NCI-H1436 (cell line): ENCODE results near the gene SLC2A9.

Source experiments
- DNase-seq: peaks from one replicate; lab custom pipeline; 2025; lab: John Stamatoyannopoulos, UW

SLC2A9 gene

DNA sequence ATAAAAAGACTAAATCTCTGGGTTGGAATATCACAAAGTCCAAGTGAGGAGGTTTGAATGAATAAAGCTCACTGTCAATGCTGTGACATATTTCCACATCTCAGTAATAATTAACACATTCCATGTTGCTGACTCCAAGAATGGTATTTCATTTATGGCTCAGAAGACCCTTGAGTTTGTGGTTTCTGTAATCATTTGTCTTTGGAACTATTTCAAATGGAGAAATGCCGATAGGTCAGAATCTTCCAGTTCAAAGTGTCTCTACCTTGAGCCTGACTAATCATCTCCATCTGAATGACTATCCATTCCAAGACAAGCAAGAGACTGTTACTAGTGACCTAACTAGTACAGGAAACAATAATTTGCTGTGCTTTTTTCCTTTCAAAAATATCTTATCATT is 24.2 kb upstream of the SLC2A9 start:
- no peak for DNase-seq

- no peak for DNase-seq
These were observed 19.7 kb upstream of the SLC2A9 start for GRCh38 chr4:10041036-10041435.

DNA sequence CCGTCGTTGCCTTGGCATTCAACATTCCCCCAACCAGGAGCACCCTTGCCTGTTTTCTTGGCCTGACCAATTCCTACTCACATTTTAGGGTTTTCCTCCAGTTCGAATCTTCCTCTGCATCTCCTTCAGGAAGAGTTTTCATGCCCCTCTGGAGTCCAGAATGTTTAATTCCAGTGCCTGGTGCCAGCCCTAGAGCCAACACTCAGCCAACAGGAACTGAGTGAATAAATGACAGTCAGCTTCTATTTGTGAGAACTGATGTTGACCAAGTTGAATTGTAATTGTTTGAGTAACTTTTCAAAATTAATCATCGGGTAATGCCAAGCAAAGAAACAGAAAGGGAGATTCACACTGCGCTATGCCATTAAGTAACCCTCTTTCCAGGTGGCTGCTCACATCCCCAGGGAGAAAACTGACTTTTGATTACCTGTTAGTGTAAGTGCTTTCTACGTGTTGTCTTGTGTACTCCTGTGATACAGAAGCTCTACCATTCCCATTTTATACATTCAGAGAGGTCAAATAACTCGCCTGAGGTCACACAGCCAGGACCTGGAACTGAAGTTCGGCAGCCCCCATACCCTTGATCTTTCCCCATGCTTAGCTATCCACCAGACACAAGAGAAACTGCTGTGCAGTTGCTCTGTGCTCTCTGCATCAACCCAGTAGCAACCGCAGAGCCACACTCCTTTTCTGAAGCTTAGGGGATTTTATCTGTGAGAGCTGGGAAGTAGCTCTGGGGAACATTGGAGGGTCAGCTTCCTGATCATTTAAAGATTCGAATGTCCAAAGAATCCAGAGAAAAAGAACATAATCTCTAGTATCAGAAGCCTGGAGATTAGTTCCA is 19.0 kb upstream of the SLC2A9 start:
- no peak for DNase-seq

GRCh38 chr4:10036807-10037342 is 15.6 kb upstream of the SLC2A9 start:
- no peak for DNase-seq

DNA sequence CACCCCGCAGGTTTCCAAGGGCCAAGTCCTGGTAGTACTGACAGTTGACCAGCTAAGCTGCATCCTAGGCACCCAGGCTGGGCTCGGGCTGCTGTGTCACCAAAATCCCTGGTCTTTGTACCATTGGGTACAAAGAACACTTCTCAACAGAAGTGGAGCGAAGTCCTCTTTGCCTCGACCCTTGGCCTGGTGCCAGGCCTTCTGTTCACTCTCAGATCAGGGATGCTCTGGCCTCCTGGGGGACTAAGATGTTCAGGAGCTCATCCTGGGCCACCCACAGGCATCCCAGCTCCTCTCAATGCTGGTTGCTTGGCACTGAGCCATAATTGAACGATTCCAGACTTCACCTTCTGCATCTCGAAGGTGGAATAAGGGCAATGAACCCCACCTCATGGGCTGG is 13.8 kb upstream of the SLC2A9 start:
- DNase-seq: no peak

DNA sequence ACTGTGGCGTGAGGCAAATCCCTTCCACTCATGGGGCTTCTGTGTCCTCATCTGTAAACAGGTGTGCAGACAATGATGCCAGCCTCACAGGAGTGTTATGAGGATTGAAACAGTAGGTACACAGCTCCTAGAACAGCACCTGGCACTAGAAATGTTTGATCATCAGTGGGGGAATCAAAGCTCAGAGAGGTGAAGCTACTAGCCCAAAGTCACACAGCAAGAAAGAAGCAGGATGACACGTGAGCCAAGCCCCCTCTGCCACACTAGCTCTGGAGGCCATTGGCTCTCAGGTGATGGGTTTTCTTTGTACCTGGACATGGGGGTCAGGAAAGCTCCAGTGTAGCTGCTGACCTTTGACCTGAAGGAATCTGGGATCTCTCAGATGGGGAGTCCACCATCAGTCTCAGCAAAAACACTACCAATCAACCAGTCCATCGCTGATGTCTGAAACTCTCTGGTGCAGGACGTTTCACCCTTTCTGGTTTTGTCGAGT is 13.4 kb upstream of the SLC2A9 start:
- DNase-seq: no peak

GRCh38 chr4:10034136-10034535 is 12.8 kb upstream of the SLC2A9 start:
- no peak for DNase-seq

DNA sequence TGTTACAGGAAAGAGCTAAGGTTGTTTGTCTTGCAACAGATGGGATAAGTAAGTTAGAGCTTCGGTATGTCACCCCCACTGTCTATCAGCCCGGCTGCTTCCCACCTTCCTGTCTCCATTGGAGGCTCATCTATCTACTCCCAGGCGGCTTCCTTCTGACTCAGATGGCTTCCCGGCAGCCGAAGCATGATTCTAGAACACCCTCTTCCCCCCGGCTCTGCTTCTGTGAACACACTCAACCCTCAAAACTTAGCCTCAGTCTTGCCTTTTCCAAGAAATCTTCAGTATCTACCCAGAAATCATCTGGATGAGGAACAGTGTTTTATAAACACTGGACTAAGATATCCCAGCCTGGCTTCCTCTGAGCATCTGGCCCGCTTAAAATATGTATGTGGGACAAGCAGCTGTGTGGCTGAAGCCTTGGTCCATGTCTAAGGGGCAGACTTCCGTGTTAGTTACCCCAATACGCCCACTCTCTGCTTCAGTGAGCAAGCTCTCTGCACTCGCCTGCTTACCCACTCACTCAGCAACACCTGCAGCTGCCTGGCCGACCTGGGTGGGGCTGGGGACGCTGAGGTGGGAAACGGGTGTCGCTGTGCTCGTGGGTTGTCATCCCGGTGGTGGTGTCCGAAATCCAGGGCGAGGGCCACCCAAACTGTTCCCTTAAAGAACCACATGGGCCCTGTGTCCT is 12.0 kb upstream of the SLC2A9 start:
- DNase-seq: no peak

GRCh38 chr4:10032625-10033024 is 11.3 kb upstream of the SLC2A9 start:
- DNase-seq: no peak

DNA sequence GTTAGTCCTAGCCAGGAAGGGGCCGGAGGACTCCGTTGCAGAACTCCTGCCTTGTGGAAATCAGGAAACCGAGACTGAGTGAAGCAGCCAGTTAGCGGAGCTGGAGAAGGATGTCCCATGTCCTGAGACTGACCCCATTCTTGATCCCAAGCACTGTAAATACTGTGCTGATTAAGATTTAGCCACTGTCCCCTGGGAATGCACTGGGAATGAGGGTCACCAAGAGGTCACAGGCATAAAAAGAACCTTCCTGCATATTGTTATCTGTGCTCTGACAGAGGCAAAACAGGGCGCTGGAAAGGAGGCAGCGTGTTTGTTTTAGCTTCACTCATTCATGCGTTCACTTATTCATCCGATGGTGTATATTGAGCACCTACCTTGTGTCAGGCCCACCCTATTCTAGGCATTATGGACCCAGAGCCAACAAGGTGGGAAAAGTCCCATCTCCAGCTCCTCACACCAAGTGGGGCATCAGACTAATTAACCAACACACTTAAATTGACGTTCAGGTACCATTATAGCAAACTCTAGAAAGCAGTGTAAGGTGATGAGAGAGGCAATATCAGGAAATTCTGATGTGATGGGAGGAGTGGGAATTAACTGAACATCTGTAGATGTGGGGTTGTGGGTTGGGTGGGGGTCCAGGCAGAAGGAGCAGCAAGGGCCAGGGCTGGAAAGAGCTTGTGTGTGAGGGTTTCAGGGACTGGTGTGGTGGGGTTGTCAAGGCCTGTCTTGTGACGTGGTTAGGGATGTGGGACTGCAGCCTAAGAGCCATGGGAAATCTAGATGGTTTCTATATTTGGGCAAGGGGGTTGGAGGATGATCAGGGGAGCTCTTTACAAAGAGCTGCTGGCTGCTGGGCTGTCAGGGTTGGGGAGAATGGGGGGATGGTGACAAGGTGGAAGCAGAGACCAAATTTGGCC is 10.6 kb upstream of the SLC2A9 start:
- no peak for DNase-seq

GRCh38 chr4:10030972-10031667 is 9.8 kb upstream of the SLC2A9 start:
- DNase-seq: no peak

DNA sequence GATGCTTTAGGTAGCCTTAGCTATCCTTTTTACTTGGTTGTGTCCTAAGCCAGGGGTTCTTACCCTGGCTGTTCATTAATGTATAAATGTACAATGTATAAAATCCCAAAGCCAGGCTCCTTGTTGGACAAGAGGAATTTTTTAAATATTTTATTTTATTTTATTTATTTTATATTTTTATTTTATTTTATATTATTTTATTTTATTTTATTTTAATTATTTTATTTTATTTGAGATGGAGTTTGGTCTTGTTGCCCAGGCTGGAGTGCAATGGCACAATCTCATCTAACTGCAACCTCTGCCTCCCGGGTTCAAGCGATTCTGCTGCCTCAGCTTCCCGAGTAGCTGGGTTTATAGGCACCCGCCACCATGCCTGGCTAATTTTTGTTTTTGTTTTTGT is 8.1 kb upstream of the SLC2A9 start:
- no peak for DNase-seq

GRCh38 chr4:10028910-10029309 is 7.6 kb upstream of the SLC2A9 start:
- no peak for DNase-seq

DNA sequence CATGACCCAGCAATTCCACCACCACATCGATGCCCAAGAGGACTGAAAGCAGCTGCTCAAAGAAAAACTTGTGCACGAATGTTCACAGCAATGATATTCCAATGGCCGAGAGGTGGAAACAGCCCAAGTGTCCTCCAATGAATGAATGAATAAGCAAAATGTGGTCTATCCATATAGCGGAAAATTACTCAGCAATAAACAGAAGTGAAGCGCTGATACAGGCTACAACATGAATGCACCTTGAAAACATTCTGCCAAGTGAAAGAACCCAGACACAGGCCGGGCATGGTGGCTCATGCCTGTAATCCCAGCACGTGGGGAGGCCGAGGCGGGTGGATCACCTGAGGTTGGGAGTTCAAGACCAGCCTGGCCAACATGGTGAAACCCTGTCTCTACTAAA is 5.2 kb upstream of the SLC2A9 start:
- no peak for DNase-seq

DNA sequence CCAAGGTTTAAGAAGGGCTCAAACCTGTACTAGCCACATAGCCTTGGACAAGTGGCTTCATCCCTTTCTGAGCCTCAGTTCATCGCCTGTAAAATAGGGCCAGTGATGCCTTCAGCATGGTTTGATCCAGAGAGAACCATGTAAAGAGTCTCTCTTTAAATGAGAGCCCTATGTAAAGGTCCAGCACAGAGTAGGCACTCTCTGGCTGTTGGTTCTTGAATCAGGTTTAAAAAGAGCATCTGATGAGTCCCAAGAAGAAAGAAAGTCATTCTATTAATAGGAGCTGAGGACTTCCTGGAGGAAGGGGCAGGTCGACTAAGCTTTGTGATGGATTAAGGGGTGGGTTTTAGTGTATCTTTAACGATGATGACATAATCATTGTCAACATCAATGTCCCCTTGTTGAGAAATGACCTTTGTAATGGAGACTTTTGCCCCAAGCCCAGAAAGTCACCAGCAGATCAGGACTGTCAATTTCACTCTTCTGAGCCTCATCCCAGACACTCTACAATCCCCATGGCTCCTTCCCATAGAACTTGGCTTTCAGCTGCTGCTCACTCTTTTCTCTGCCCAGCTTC is 4.0 kb upstream of the SLC2A9 start:
- no peak for DNase-seq

- no peak for DNase-seq
These were observed 3.0 kb upstream of the SLC2A9 start for GRCh38 chr4:10024303-10024702.

- DNase-seq: no peak
These were observed 2.5 kb upstream of the SLC2A9 start for GRCh38 chr4:10023806-10024205.

DNA sequence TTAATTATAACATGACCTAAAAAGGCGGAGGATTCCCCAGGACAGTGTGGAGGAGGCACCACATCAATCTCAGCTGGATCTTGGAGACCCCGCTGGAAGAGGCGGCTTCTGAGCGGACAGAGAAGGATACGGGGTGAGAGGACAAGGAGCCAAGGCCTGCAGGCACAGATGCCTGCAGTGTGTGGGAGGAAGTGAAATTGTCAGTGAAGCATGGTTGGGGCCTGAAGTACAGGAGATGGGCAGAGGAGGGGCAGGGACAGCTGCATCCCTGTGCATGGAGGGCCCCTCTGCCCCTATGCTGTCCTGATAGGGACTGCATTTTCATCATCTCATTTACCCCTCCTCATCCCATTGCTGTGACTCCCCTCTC is 1.7 kb upstream of the SLC2A9 start:
- DNase-seq: no peak

GRCh38 chr4:10022346-10023049 is 1.2 kb upstream of the SLC2A9 start:
- no peak for DNase-seq

DNA sequence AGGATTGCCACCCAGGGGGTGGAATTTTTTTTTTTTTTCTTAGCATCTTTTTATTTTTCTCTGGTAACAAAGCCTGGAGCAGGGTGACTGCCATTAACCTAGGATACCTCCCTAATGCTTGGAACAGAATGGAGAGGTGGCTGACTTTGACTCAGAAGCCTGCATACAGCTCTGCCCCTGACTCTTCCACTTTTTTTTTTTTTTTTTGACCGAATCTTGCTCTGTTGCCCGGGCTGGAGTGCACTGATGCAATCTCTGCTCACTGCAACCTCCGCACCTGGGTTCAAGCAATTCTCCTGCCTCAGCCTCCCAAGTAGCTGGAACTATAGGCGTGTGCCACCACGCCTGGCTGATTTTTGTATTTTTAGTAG is 341 bp upstream of the SLC2A9 start:
- no peak for DNase-seq

- DNase-seq: no peak
These were observed 1.2 kb downstream of the SLC2A9 start for GRCh38 chr4:10020106-10020505.
